GM23248 (cell line): Measurements from ENCODE around the gene CDX2. TPM values are rescaled to one million over a fixed set of nuclear protein-coding genes. Genes with fewer than 3 reads are reported as not detected.
A peak's percentile ranks its signal among the peaks of the same experiment; 100 is the strongest.

ENCODE experiments used
- DNase-seq: peaks from one replicate; pipeline ENCODE4 v3.0.0-alpha.2; 2015
- H2AFZ ChIP-seq: fragments of 200-600 bp; sonication (generic); 2 replicates; pipeline ENCODE4 v1.6.1; 2016; ENCODE audit warnings: antibody characterized with exemption
- H3F3A ChIP-seq: fragments of 200-600 bp; sonication (generic); 2 replicates; pipeline ENCODE4 v1.6.1; 2016; ENCODE audit warnings: mild to moderate bottlenecking, antibody characterized with exemption, mixed run types; ENCODE audit not compliant: insufficient read depth
- H3K27ac ChIP-seq: fragments of 200-600 bp; sonication (generic); 2 replicates; pipeline ENCODE4 v1.5.1; 2016; ENCODE audit warnings: mild to moderate bottlenecking
- H3K27me3 ChIP-seq: fragments of 200-600 bp; sonication (generic); replicated peaks from 2 replicates; pipeline ENCODE4 v1.6.1; 2016; ENCODE audit warnings: mild to moderate bottlenecking; ENCODE audit not compliant: insufficient read depth
- H3K36me3 ChIP-seq: fragments of 200-600 bp; sonication (generic); 2 replicates; pipeline ENCODE4 v1.6.1; 2016; ENCODE audit warnings: low read depth, mild to moderate bottlenecking
- H3K4me1 ChIP-seq: fragments of 200-600 bp; sonication (generic); 2 replicates; pipeline ENCODE4 v1.6.1; 2016; ENCODE audit warnings: mild to moderate bottlenecking; ENCODE audit not compliant: insufficient read depth
- H3K4me2 ChIP-seq: fragments of 200-600 bp; sonication (generic); one replicate; pipeline ENCODE4 v1.6.1; 2016; ENCODE audit warnings: mild to moderate bottlenecking; ENCODE audit not compliant: unreplicated experiment
- H3K4me3 ChIP-seq: fragments of 200-600 bp; sonication (generic); 2 replicates; pipeline ENCODE4 v1.5.1; 2016; ENCODE audit warnings: mild to moderate bottlenecking
- H3K79me2 ChIP-seq: fragments of 200-600 bp; sonication (generic); 2 replicates; pipeline ENCODE4 v1.6.1; 2016; ENCODE audit warnings: mild to moderate bottlenecking; ENCODE audit not compliant: insufficient read depth
- H3K9ac ChIP-seq: fragments of 200-600 bp; sonication (generic); 2 replicates; pipeline ENCODE4 v1.6.1; 2016; ENCODE audit warnings: mild to moderate bottlenecking
- H3K9me2 ChIP-seq: fragments of 200-600 bp; sonication (generic); 2 replicates; pipeline ENCODE4 v1.6.1; 2016; ENCODE audit warnings: mixed run types, mild to moderate bottlenecking, moderate library complexity; ENCODE audit not compliant: insufficient read depth
- H3K9me3 ChIP-seq: fragments of 200-600 bp; sonication (generic); one replicate; pipeline ENCODE4 v1.6.1; 2017; ENCODE audit warnings: low read depth
- H4K20me1 ChIP-seq: fragments of 200-600 bp; sonication (generic); 2 replicates; pipeline ENCODE4 v1.6.0; 2016; ENCODE audit not compliant: insufficient read depth
- EZH2 ChIP-seq: fragments of 200-600 bp; sonication (generic); IDR thresholded peaks from 2 replicates; pipeline ENCODE4 v1.6.1; 2018; ENCODE audit warnings: antibody characterized with exemption, mild to moderate bottlenecking; ENCODE audit not compliant: insufficient read depth, poor library complexity, severe bottlenecking
- EZH2phosphoT487 ChIP-seq: fragments of 200-600 bp; sonication (generic); IDR thresholded peaks from 2 replicates; pipeline ENCODE4 v1.6.1; 2018; ENCODE audit warnings: antibody characterized with exemption, moderate library complexity, mild to moderate bottlenecking, low read depth; ENCODE audit not compliant: insufficient read depth
- WGBS, 2 experiments: methylation state at CpG; one replicate each; pipeline ENCODE4 v1.1.6; 2015 to 2017; ENCODE audit warnings: low lambda C conversion rate in 2 of 2, low coverage in 1 of 2; ENCODE audit errors: missing lambda C conversion rate in 2 of 2; 5-methylcytosine and 5-hydroxymethylcytosine counted together
- in situ Hi-C: fragments of 300-500 bp; cut with MboI; formaldehyde crosslinking; loops from 2 replicates; pipeline ENCODE4 v1.15.0; 2020
- polyA plus RNA-seq: library from polyadenylated mRNA; unstranded; fragments of >200 nt; fragmentation: Nextera tagmentation; extraction: Ambion mirVana; gene quantifications from 2 replicates; pipeline ENCODE4 v1.2.1, GENCODE V29; 2016
- total RNA-seq: library from RNA; depleted of rRNA; stranded (reverse); fragments of >200 nt; shearing (Covaris generic); gene quantifications from 2 replicates; pipeline ENCODE4 v1.2.3, GENCODE V29; 2014

The CDX2 gene
- total and polyA plus RNA-seq, 2 experiments from 2014 or later = not detected

DNA sequence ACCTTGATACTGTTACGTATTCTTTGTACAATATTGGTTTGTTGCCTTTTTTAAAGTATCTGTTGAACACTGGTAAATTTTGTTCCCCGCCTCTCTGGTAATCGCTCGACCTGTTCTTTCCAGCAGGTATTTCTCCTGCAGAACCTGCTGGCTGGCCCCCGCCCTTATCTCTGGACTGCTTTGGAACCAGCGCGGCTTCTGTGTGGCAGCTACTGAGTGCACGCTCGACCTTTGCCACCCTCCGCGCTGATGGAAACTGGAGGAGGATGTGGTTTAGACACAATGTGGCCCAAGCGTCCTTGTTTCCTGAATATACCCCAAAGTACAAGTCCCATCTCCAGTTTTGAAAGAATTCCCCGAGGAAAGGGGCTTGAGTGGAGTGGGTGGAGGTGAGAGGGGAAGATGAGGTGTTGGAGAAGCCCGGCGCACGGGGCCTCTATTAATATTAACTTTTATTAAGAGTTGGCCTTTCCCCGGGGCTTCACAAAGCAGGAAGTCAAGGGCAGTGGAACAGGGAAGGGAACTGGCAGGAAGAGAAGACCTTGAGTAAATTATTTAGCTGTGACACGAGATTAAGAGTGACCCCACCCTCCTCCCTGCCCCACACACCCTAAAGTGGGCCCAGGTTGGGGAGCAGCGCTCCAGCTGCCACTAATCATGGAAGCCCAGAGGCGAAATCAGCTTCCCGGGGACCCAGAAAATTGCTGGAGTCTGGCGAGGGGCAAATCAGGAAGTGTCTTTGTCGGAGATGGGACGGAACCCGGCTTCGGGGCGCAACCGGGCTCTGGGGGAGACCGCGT is 16.0 kb downstream of the CDX2 start:
- WGBS, 2 experiments = 15 to 19% methylated on average over 30 of the region's 30 CpGs
- Histone ChIP-seq H3K27me3 (peaks cover 50% of the 10 kb centered on the region), H3K9ac (peak overlapping the region; percentile 48), H3K27ac (no peak overlapping the region), H3K9me2 (no peaks in the 10 kb centered on the region), H4K20me1 (no peaks in the 10 kb centered on the region), H3K4me2 (peak overlapping the region; percentile 75), H3K4me1 (no peaks in the 10 kb centered on the region), H3K4me3 (peak overlapping the region; percentile 70), H3F3A (no peaks in the 10 kb centered on the region), H3K9me3 (no peaks in the 10 kb centered on the region), H2AFZ (peak overlapping the region; percentile 90), H3K79me2 (no peaks in the 10 kb centered on the region), H3K36me3 (no peaks in the 10 kb centered on the region)
- in situ Hi-C loops = no loop called here
- TF ChIP-seq EZH2phosphoT487 (no peak), EZH2 (no peak)
- DNase-seq = no peak

DNA sequence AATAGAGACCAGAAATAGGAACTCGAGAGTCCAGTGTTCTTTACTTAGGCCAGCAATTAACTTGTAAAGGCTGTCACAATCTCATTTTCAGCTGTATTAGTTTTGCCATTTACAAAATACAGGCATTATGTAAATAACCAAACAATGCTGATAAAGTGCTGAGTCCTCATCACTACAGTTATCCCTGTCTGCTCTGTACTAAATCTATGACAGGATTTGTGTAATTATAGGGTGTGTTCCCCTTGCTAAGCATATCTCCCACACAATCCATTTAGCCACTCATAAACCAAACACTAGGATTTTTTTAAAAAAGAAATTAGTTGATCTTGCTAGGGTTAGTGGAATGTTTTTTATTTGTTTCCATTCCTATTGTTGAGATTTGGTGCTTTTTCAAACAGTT is 26.1 kb downstream of the CDX2 start:
- Histone ChIP-seq H2AFZ (no peak overlapping the region), H3K36me3 (no peaks in the 10 kb centered on the region), H3F3A (no peaks in the 10 kb centered on the region), H3K27ac (no peak overlapping the region), H3K9ac (no peak overlapping the region), H3K4me3 (no peak overlapping the region), H3K4me1 (no peaks in the 10 kb centered on the region), H3K79me2 (no peaks in the 10 kb centered on the region), H3K4me2 (no peak overlapping the region), H4K20me1 (no peaks in the 10 kb centered on the region), H3K27me3 (peaks cover 11% of the 10 kb centered on the region; the same call in 1 of the 2 replicates), H3K9me2 (no peaks in the 10 kb centered on the region), H3K9me3 (no peaks in the 10 kb centered on the region)
- no peak for DNase-seq
- WGBS, 2 experiments = 38 to 53% methylated on average over 1 of the region's 1 CpG
- TF ChIP-seq EZH2 = no peak
- in situ Hi-C loops = no loop called here

DNA sequence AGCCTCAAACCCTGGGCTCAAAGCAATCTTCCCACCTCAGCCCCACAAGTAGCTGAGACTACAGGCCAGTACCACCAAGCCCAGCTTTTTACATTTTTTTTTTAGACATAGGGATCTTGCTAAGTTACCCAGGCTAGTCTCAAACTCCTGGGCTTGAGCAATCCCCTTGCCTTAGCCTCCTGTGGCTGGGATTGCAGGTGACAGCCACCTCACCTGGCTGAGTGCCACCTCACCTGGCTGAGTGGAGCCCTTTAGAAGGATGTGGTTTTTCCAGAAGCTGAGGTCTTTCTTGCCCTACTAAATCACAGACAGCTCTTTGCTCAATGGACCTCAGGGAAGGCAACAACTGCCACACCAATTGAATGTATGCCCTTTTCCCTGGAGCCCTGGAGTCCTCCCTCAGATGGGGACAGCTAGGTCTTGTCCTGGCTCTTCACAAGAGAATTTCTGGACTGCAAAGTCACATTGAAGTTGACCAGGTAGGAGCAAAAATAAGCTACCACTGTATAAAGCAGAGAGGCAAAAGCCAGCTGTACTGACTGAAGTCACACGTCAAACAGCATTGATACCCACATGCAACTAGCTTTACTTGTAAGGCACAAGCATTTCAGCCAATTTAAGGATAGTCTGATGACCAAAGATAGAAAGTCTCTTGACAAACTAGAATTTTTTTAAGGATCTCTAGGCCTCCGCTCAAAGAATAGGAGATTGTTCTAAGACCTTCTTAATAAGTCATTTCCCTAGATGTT is 35.4 kb downstream of the CDX2 start:
- H3K79me2 ChIP-seq = no peaks in the 10 kb centered on the region
- H3K9me2 ChIP-seq = no peaks in the 10 kb centered on the region
- in situ Hi-C loops = no loop called here
- no peak overlapping the region for H3K4me3 ChIP-seq
- WGBS, 2 experiments = 46 to 49% methylated on average over 2 of the region's 2 CpGs
- H3K4me2 ChIP-seq = no peak overlapping the region
- TF ChIP-seq EZH2phosphoT487 = no peak
- no peak for TF ChIP-seq EZH2
- no peaks in the 10 kb centered on the region for H3F3A ChIP-seq
- H4K20me1 ChIP-seq = no peaks in the 10 kb centered on the region
- no peaks in the 10 kb centered on the region for H3K9me3 ChIP-seq
- H3K27me3 ChIP-seq = peaks cover 35% of the 10 kb centered on the region
- H3K36me3 ChIP-seq = no peaks in the 10 kb centered on the region
- no peaks in the 10 kb centered on the region for H3K4me1 ChIP-seq
- H3K9ac ChIP-seq = no peak overlapping the region
- no peak for DNase-seq
- H3K27ac ChIP-seq = no peak overlapping the region
- no peak overlapping the region for H2AFZ ChIP-seq

DNA sequence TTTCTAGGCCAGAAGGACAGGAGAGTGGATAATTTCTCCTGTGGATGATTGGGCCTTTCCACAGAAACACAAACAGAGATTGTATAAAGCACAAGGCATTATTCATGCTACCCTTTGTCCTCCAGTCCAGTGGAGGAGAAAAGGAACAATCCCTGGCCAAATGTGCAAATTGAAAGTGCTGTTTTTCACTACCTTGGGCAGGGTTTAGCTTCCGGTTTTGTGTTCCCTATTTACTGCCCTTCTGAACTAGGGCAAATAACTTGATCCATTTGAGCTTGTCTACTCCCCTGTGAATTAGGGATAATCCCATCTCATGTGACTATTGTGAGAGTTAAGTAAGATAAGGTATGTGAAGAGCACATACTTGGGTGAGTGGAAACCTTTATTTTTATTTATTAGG is 36.0 kb downstream of the CDX2 start:
- H3K27ac ChIP-seq = no peak overlapping the region
- no peak for DNase-seq
- no peaks in the 10 kb centered on the region for H3K4me1 ChIP-seq
- H3K9me2 ChIP-seq = no peaks in the 10 kb centered on the region
- no peaks in the 10 kb centered on the region for H3F3A ChIP-seq
- no peak for TF ChIP-seq EZH2phosphoT487
- no peak for TF ChIP-seq EZH2
- in situ Hi-C loops = no loop called here
- no peak overlapping the region for H3K9ac ChIP-seq
- no peak overlapping the region for H3K4me3 ChIP-seq
- no peak overlapping the region for H2AFZ ChIP-seq
- H4K20me1 ChIP-seq = no peaks in the 10 kb centered on the region
- H3K36me3 ChIP-seq = no peaks in the 10 kb centered on the region
- peaks cover 41% of the 10 kb centered on the region for H3K27me3 ChIP-seq
- H3K4me2 ChIP-seq = no peak overlapping the region
- no peaks in the 10 kb centered on the region for H3K9me3 ChIP-seq
- no peaks in the 10 kb centered on the region for H3K79me2 ChIP-seq
- WGBS, 2 experiments = 26 to 35% methylated on average over 1 of the region's 1 CpG
